CD4-positive, alpha-beta T cell (primary cell): ENCODE data around the gene PTTG2. TPM values are rescaled to one million over a fixed set of nuclear protein-coding genes. Genes with fewer than 3 reads are reported as not detected.
A peak's percentile ranks its signal among the peaks of the same experiment; 100 is the strongest.

Experiments
- ATAC-seq: fragments of 200-7000 bp; cut with Tn5 transposase; one replicate; pipeline ENCODE4 v1.10.0; 2022; ENCODE audit warnings: mild to moderate bottlenecking; ENCODE audit not compliant: poor library complexity
- CTCF ChIA-PET: fragments of 350-600 bp; sonication (Branson Sonifier 250); formaldehyde crosslinking; loops from one replicate; lab custom pipeline; 2021; ENCODE audit warnings: antibody characterized with exemption, inconsistent platforms; lab: Charles Lee
- POLR2A ChIA-PET: fragments of 350-600 bp; sonication (Branson Sonifier 250); formaldehyde crosslinking; loops from one replicate; lab custom pipeline; 2021; ENCODE audit warnings: antibody characterized with exemption, inconsistent platforms; lab: Charles Lee
- DNase-seq, 14 experiments: peaks; one replicate each; pipeline ENCODE4 v3.0.0-alpha.2; 2013 to 2020; ENCODE audit warnings: mixed read lengths in 2 of 14
- H3K27ac ChIP-seq, 2 donors: one replicate each; pipeline versions ENCODE4 v1.5.1 to v1.7.0; 2013; ENCODE audit warnings: low read length in 2 of 2, low read depth in 1 of 2, mild to moderate bottlenecking in 1 of 2
- H3K27me3 ChIP-seq, 2 experiments: 1 replicate in 1 of 2; 2 replicates in 1 of 2; pipeline versions ENCODE4 v1.6.1 to v1.7.0; 2013; ENCODE audit warnings: low read length in 2 of 2, control low read depth in 1 of 2, mild to moderate bottlenecking in 1 of 2, moderate library complexity in 1 of 2; ENCODE audit not compliant: insufficient read depth in 2 of 2, control insufficient read depth in 1 of 2
- H3K36me3 ChIP-seq: one replicate; pipeline ENCODE4 v1.6.1; 2013; ENCODE audit warnings: low read length, control low read depth; ENCODE audit not compliant: insufficient read depth
- H3K4me1 ChIP-seq: one replicate; pipeline ENCODE4 v1.6.1; 2013; ENCODE audit warnings: low read length, control low read depth; ENCODE audit not compliant: insufficient read depth
- H3K4me3 ChIP-seq: one replicate; pipeline ENCODE4 v1.5.1; 2013; ENCODE audit warnings: mild to moderate bottlenecking, low read length, moderate library complexity
- H3K9me3 ChIP-seq, 2 experiments: 1 replicate in 1 of 2; 2 replicates in 1 of 2; pipeline versions ENCODE4 v1.6.1 to v1.7.0; 2013; ENCODE audit warnings: low read length in 2 of 2, mild to moderate bottlenecking in 2 of 2, control low read depth in 1 of 2, moderate library complexity in 1 of 2; ENCODE audit not compliant: control insufficient read depth in 1 of 2, insufficient read depth in 1 of 2
- H3K27ac Mint-ChIP-seq: one replicate; pipeline ENCODE4 v1.8.0; 2020; ENCODE audit warnings: mixed read lengths
- H3K27me3 Mint-ChIP-seq: one replicate; pipeline ENCODE4 v1.8.0; 2021; ENCODE audit warnings: mixed read lengths
- H3K36me3 Mint-ChIP-seq: one replicate; pipeline ENCODE4 v1.8.0; 2021; ENCODE audit warnings: low read depth, mixed read lengths
- H3K4me1 Mint-ChIP-seq: one replicate; pipeline ENCODE4 v1.8.0; 2021; ENCODE audit warnings: low read depth, mixed read lengths
- H3K4me3 Mint-ChIP-seq: one replicate; pipeline ENCODE4 v1.8.0; 2020; ENCODE audit warnings: mild to moderate bottlenecking, mixed read lengths
- H3K9me3 Mint-ChIP-seq: one replicate; pipeline ENCODE4 v1.8.0; 2020; ENCODE audit warnings: mixed read lengths
- CTCF ChIP-seq: fragments of 200-600 bp; IDR thresholded peaks from one replicate; pipeline ENCODE4 v1.8.0; 2022; ENCODE audit warnings: antibody characterized with exemption, mild to moderate bottlenecking
- intact Hi-C, 2 experiments: fragments of 100-400 bp; cut with DNase I in 1 of 2; cut with micrococcal nuclease in 1 of 2; formaldehyde crosslinking; loops; one replicate each; pipeline versions ENCODE4 v1.15.1 to v1.9.0; 2023 to 2025; cut with DNase I, micrococcal nuclease
- total RNA-seq, 174 experiments: library from RNA in 2 of 174; stranded (reverse) in 2 of 174; gene quantifications; one replicate each; pipeline ENCODE4 v1.2.3 and lab custom pipeline; 2021 to 2026

The PTTG2 gene
- total RNA-seq, 2 experiments from 2014 or later = 0.55 to 1.3 TPM

DNA sequence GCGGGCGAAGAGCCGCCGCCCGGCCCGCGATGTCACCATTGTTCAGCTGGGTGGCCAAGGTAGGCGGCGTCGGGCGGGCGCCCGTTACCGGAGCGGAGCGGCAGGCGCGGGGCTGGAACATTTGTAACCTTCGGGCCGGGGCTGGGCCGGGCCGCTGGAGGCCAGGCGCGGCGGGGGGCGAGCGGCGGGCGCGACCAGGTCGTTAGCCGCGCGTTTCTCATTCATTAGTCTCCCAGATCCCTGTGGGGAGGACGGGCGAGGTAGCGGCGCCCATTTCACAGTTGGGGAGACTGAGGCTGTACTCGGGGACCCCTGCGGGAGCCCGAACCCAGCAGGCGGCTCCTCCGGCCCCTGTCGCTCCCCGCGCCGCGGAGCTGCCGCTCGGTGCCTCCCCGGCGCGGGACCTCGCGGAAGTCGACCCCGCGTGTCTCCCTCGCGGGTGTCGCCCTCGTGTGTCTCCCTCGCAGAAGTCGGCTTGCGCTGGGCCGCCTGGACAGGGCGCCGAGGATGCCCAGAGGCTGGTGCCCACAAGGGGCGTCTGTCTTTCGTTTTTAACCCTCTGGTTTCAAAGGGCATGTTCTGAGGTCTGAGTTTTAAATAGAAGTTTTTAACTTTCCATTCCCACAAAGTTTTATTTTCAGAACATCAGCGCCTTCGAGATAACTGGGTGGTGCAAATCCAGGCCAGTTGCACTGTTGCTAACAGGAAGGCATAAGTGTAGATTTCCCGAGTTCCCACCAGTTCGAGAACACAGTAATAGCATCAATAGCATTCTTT lies 17.5 kb downstream of the PTTG2 start:
- ChIA-PET POLR2A (interaction anchor here (0.6 to 2.7 kb wide), 4 partner anchors 10 to 1441 kb away, joined by 3 to 12 read pairs (median 7); partner anchors contain the start of genes PGM2 and TBC1D1), CTCF (interaction anchor here (0.7 to 1.1 kb wide), 3 partner anchors 56 to 117 kb away, joined by 3 read pairs; no protein-coding TSS in a partner anchor)
- Mint-ChIP-seq H3K9me3 (no peaks in the 10 kb centered on the region), H3K27ac (peak overlapping the region; percentile 84), H3K4me1 (peaks cover 35% of the 10 kb centered on the region), H3K36me3 (no peaks in the 10 kb centered on the region), H3K27me3 (no peaks in the 10 kb centered on the region), H3K4me3 (peak overlapping the region; percentile 91)
- Histone ChIP-seq H3K27me3 (no peaks in the 10 kb centered on the region), H3K27ac (peak overlapping the region; percentile 33 to 74), H3K9me3 (no peaks in the 10 kb centered on the region), H3K4me3 (peak overlapping the region; percentile 50), H3K36me3 (no peaks in the 10 kb centered on the region), H3K4me1 (peaks cover 17% of the 10 kb centered on the region)
- peak; percentile 58 to 91 (median 72) for DNase-seq
- intact Hi-C loops = loop anchor here (1.0 to 10.0 kb wide), 9 partner anchors 85 to 1377 kb away; partner anchors contain the start of genes PGM2 (in 2 of the 2), RELL1 (in 2 of the 2) and TBC1D1 (in 2 of the 2)
- TF ChIP-seq CTCF = peak; percentile 73
- ATAC-seq = peak; percentile 79

DNA sequence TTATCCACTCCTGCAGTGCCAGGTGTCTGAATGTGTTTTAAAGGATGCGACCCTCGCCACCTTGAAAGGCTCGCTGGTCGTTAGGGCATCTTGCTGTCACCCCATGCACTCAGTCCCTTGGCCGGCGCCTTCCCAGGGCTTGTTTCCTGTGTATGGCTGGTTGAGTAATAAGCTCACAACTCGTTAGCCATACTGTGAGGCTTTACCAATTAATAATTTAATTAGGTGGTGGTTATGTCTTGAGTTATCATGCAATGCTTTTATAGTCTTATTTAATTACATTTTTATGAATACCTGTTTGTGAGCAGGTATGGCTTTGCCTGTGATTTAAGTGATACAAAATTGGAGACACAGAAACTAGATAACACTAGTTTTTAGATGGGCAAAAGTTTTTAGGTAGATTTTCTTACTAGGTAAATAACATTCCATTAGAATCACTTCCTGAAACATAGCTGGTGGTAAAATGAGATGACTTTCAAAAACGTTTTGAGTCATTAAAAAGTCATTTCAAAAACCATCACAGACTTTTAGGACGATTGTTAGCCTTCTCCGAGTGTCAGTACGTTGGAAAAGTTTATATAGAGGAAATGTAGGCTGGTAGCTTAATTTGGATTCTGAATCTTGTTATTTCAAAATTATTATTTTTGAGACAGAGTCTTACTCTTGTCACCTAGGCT lies 18.2 kb downstream of the PTTG2 start:
- DNase-seq (peak in 3 of 14 experiments; percentile 26 to 38 (median 34)), ATAC-seq (no peak)
- Histone ChIP-seq H3K4me3 (peak overlapping the region; percentile 50), H3K4me1 (peaks cover 17% of the 10 kb centered on the region), H3K27ac (no peak overlapping the region), H3K27me3 (no peaks in the 10 kb centered on the region), H3K9me3 (no peaks in the 10 kb centered on the region), H3K36me3 (peaks cover under 1% of the 10 kb centered on the region)
- no peaks in the 10 kb centered on the region for H3K9me3 Mint-ChIP-seq
- CTCF ChIA-PET = interaction anchor here (0.8 to 1.1 kb wide), 2 partner anchors 57 to 118 kb away, joined by 3 read pairs; no protein-coding TSS in a partner anchor
- H3K4me1 Mint-ChIP-seq = peaks cover 37% of the 10 kb centered on the region
- H3K36me3 Mint-ChIP-seq = no peaks in the 10 kb centered on the region
- intact Hi-C loops = loop anchor here (2.0 to 10.0 kb wide), 7 partner anchors 86 to 1376 kb away; partner anchors contain the start of genes PGM2 (in 2 of the 2), TBC1D1 (in 2 of the 2) and RELL1 (in 1 of the 2)
- no peak for TF ChIP-seq CTCF
- H3K27ac Mint-ChIP-seq = peak overlapping the region; percentile 84
- POLR2A ChIA-PET = interaction anchor here (1.7 to 2.7 kb wide), 2 partner anchors 87 to 152 kb away, joined by 10 to 12 read pairs; partner anchors contain the start of genes PGM2 and TBC1D1
- H3K4me3 Mint-ChIP-seq = peak overlapping the region; percentile 91
- H3K27me3 Mint-ChIP-seq = no peaks in the 10 kb centered on the region

DNA sequence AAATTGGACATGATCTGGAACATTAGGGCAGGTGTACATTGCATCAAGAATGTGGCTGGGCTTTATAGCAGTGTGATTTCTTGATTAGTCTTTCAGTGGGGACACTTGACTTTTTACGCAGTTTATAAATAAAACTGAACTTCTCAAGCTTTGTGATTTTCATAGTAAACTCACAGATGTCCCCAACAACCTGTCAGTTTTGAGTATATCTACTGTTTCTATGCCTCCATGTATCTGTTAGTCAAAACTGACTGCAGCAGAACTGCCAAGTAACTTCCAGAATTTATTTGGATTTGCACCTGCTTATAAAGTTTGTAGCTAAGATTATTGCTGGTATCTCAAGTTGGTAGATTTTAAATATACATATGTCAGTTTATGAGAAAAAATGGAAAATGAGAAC lies 20.0 kb downstream of the PTTG2 start:
- POLR2A ChIA-PET = no interaction called here
- Mint-ChIP-seq H3K4me3 (peak overlapping the region; percentile 42), H3K27me3 (no peaks in the 10 kb centered on the region), H3K27ac (no peak overlapping the region), H3K9me3 (no peaks in the 10 kb centered on the region), H3K36me3 (no peaks in the 10 kb centered on the region), H3K4me1 (peaks cover 42% of the 10 kb centered on the region)
- no peak for DNase-seq
- H3K4me1 ChIP-seq = peaks cover 17% of the 10 kb centered on the region
- no peak overlapping the region for H3K27ac ChIP-seq
- H3K36me3 ChIP-seq = peaks cover 3% of the 10 kb centered on the region
- no peak for TF ChIP-seq CTCF
- H3K4me3 ChIP-seq = no peak overlapping the region
- no peaks in the 10 kb centered on the region for H3K27me3 ChIP-seq
- intact Hi-C loops = no loop called here
- H3K9me3 ChIP-seq = no peaks in the 10 kb centered on the region
- CTCF ChIA-PET = no interaction called here
- no peak for ATAC-seq
